HG02938 (cell line): ENCODE measurements around the gene TTC14.
"Not testable (repeated sequence)": the region's sequence is repeated elsewhere in the genome, so short reads cannot be mapped to it uniquely, and the experiment has no call there.

Experiments used
- ATAC-seq: cut with Tn5 transposase; IDR thresholded peaks from one replicate; pipeline ENCODE4 v1.9.1; 2021; ENCODE audit warnings: mild to moderate bottlenecking, moderate library complexity; ENCODE audit not compliant: unreplicated experiment

Gene TTC14, protein sequence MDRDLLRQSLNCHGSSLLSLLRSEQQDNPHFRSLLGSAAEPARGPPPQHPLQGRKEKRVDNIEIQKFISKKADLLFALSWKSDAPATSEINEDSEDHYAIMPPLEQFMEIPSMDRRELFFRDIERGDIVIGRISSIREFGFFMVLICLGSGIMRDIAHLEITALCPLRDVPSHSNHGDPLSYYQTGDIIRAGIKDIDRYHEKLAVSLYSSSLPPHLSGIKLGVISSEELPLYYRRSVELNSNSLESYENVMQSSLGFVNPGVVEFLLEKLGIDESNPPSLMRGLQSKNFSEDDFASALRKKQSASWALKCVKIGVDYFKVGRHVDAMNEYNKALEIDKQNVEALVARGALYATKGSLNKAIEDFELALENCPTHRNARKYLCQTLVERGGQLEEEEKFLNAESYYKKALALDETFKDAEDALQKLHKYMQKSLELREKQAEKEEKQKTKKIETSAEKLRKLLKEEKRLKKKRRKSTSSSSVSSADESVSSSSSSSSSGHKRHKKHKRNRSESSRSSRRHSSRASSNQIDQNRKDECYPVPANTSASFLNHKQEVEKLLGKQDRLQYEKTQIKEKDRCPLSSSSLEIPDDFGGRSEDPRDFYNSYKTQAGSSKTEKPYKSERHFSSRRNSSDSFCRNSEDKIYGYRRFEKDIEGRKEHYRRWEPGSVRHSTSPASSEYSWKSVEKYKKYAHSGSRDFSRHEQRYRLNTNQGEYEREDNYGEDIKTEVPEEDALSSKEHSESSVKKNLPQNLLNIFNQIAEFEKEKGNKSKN

DNA sequence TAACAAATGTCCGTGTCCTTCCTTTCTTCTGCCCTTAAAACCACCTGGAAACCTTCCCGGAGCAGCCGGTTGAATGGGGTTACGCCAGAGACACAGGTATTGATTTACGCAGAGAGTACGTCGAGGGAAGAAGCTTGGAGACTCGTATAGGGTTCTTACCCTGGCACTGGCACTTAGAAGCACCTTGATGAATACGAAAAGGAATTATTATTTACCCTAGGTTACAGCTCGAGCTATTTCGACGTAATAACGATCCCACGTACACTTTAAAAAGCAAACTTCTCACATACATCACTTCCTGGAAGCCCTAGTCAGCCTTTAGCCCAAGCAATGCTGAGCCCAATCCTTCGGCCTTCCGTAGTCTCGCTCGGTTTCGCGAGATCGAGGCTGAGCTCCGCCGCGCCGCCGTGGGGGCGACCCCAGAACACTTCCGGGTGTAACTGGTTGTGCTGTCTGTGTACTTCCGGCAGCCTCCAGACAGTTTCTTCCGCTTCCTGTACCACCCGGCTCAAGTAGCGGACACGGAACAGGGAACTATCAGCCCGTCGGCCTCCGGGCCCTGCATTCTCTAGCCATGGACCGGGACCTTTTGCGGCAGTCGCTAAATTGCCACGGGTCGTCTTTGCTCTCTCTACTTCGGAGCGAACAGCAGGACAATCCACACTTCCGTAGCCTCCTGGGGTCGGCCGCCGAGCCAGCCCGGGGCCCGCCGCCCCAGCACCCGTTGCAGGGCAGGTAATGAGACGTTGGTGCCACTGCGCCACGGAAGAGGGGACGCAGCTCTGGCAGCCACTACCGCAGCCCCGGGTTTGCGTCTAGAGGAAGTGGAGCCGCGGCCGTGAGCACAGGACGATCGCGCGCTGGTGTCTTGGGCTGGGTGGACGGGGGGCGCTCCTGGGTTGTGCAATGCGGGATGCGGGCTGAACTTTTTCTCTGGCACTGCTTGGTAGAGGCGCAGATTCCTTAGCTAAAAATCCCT lies at the start of gene TTC14:
TSS of gene TTC14 (plus strand) at position 476 of the 979 bp plus-strand sequence. CDS start at position 575, 99 bp downstream.
- peak; percentile 95 for ATAC-seq

GRCh38 chr3:180563406-180563805 lies 38.6 kb upstream of the TTC14 start:
- no peak for ATAC-seq

DNA sequence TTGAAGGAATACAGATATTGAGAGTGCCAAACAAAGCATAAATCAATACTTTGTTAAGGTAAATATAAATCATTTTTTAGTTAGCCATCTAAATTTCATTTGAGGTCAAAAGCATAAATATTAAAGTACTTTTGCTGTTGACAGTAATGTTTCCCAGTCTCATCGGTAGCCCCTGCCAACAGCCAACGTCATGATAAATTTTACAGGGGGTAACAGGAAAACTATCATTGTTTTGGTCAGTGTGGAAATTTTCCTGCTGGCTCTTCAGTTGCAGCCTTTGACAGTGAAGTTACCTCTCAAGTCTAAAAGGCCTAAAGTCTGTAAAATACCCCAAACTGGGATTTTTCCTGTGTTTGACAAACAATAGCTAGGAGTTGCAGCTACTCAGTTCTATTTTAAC lies 37.3 kb upstream of the TTC14 start:
- ATAC-seq, result no peak

- ATAC-seq, result no peak
Measured at GRCh38 chr3:180570238-180570637, 31.7 kb upstream of the TTC14 start.

DNA sequence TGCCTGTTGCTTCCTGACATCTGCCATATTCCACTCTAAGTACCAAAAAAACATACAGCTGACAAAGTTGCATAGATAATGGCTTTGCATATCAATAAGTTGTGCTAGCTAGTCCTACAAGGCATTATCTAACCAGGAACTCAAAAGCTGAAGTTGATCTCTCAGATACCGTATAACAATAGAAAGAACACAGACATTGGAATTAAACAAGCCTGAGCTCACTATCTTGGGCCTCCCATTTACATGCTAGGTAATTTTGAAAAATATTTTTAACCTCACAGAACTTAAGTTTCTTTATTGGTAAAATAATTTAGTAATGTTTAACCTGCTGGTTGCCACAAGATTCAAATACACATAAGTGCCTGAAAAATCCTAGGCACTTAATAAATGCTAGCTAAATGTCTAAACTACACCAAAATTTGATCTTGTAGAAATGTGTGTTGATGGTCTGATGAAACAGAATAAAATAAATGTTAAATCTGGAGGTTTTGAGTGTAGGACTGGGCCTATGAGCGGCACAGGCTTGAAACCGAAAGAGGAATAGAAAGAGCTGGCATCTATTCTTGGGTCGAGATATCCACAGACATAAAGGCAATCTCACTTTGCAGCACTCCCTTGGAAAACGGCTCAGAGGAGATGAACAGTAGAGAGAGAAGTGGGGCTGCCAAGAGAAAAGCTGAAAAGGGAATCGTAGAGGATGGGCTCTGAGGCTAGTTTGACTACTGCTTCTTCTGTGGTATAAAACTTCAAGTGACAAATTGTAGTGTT lies 29.9 kb upstream of the TTC14 start:
- ATAC-seq, result peak; percentile 84

DNA sequence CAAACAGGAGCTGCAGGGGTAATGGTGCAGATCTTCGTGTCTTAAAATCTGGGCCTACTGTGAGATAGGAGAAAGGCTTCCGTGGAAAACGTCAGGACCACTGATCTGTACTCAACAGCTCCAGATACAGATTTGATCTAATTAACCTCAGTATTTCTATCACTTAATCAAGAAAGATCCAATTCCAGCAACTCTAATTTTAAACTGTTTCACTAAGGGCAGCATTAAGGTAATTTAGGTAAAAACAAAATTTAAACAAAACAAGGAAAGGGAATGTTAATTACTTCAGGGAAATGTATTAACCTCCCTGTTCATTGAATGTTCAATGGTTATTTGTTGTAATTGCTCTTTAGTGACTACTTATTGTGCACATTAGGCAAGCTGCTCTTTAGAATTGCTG lies 26.4 kb upstream of the TTC14 start:
- no peak for ATAC-seq

GRCh38 chr3:180580934-180581333 lies 21.0 kb upstream of the TTC14 start:
- no peak for ATAC-seq

- ATAC-seq, result no peak
Measured at GRCh38 chr3:180590396-180590795, 11.6 kb upstream of the TTC14 start.

GRCh38 chr3:180593631-180594030 lies 8.3 kb upstream of the TTC14 start:
- not testable (repeated sequence) for ATAC-seq

GRCh38 chr3:180594631-180595558 lies 7.1 kb upstream of the TTC14 start:
- ATAC-seq, result peak; percentile 72

- no peak for ATAC-seq
Measured at GRCh38 chr3:180595559-180595935, 6.4 kb upstream of the TTC14 start.

DNA sequence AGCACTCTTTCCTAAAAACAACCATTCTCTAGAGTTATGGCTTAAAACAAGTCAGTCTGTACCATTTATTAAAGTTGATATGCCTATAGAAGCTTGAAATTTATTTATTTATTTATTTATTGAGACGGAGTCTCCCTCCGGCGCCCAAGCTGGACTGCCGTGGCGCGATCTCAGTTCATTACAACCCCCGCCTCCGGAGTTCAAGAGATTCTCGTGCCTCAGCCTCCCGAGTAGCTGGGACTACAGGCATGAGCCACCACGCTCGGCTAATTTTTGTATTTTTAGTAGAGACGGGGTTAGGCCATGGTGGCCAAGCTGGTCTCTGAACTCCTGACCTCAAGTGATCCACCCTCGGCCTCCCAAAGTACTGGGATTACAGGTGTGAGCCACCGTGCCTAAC lies 1.5 kb upstream of the TTC14 start:
- no peak for ATAC-seq

DNA sequence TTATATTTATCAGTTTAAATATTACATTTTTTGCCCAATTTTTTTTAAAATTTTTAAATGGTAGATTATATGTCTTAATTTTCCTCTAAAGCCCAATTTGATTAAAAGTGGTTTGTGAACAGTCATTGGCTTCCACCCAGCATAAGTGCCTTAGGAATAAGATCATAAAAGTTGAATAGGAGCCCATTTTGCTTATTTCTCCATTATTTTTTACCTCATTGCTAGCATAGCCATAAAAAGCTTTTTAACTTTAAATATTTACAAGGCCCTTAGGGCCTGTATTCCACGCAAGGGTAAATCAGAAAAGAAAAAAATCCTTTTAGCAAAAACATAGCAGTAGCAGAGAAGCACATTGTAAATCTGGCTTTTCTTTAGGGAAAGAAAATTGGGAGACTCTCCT lies 9.0 kb downstream of the TTC14 start:
- ATAC-seq, result no peak

DNA sequence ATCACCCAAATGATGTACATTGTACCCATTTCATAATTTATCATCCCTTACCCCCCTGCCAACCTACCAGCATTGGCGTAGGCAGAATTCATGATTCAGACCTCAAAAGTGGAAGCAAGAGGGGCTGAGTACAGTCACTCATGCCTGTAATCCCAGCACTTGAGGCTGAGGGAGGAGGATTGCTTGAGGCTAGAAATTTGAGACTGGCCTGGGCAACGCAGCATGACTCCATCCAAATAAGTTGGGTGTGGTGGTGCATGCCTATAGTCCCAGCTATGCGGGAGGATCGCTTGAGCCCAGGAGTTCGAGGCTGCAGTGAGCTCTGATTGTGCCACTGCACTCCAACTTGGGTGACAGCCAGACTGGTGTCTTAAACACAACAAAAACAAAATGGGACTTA lies 10.4 kb downstream of the TTC14 start:
- no peak for ATAC-seq

- no peak for ATAC-seq
Measured at GRCh38 chr3:180615954-180616353, 14.0 kb downstream of the TTC14 start.

- ATAC-seq, result no peak
Measured at GRCh38 chr3:180617049-180617448, 15.1 kb downstream of the TTC14 start.

DNA sequence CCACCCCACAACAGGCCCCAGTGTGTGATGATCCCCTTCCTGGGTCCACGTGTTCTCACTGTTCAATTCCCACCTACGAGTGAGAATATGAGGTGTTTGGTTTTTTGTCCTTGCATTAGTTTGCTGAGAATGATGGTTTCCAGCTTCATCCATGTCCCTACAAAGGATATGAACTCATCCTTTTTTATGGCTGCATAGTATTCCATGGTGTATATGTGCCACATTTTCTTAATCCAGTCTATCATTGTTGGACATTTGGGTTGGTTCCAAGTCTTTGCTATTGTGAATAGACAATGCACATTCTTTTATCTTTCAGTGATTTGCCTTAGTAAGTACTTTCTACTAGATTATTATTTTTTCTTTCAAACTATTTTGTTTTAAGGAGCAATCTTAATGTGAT lies 16.6 kb downstream of the TTC14 start:
- not testable (repeated sequence) for ATAC-seq

GRCh38 chr3:180619723-180620122 lies 17.8 kb downstream of the TTC14 start:
- ATAC-seq, result no peak

DNA sequence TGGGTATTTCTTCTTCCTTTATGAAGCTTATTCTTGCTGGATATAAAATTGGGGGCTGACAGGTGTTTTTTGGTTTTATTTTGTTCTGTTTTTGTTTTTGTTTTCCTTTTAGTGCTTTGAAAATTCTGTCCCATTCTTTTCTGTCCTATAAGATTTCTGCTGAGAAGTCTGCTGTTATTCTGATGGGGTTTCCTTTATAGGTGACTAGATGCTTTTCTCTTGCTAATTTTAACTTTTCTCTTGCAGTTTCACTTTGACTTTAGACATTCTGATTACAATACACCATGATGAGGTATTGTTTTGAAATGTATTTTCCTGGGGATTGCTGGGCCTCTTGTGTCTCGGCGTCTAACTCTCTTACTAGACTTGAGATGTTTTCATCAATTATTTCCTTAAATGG lies 22.8 kb downstream of the TTC14 start:
- peak; percentile 58 for ATAC-seq
